Calu3 (cell line): Measurements from ENCODE around the gene APEH. TPM values are rescaled to one million over a fixed set of nuclear protein-coding genes. Genes with fewer than 3 reads are reported as not detected.

Experiments used
- BruUV-seq: library from RNA; stranded (reverse); fragments of 400-500 nt; replicated peaks from 2 replicates; lab custom pipeline; 2021; lab: Mats Ljungman, UMichigan
- CTCF ChIA-PET: fragments of 300-600 bp; sonication (Branson Sonifier 250); formaldehyde crosslinking; loops from one replicate; lab custom pipeline; 2022; ENCODE audit warnings: antibody characterized with exemption; lab: Charles Lee
- DNase-seq: peaks from one replicate; pipeline ENCODE4 v3.0.0; 2022
- H3K27ac Mint-ChIP-seq: one replicate; pipeline ENCODE4 v1.8.0; 2022; ENCODE audit warnings: mixed read lengths; ENCODE audit not compliant: unreplicated experiment
- H3K27me3 Mint-ChIP-seq: one replicate; pipeline ENCODE4 v1.8.0; 2022; ENCODE audit warnings: mixed read lengths; ENCODE audit not compliant: unreplicated experiment
- H3K36me3 Mint-ChIP-seq: one replicate; pipeline ENCODE4 v1.8.0; 2022; ENCODE audit warnings: mild to moderate bottlenecking, moderate library complexity, mixed read lengths; ENCODE audit not compliant: insufficient read depth, unreplicated experiment
- H3K4me1 Mint-ChIP-seq: one replicate; pipeline ENCODE4 v1.8.0; 2022; ENCODE audit warnings: mild to moderate bottlenecking, low read depth, mixed read lengths; ENCODE audit not compliant: unreplicated experiment
- H3K4me3 Mint-ChIP-seq: one replicate; pipeline ENCODE4 v1.8.0; 2022; ENCODE audit warnings: mild to moderate bottlenecking, low read depth, moderate library complexity, mixed read lengths; ENCODE audit not compliant: unreplicated experiment
- H3K9me3 Mint-ChIP-seq: one replicate; pipeline ENCODE4 v1.8.0; 2022; ENCODE audit warnings: low read depth, mixed read lengths; ENCODE audit not compliant: unreplicated experiment
- intact Hi-C: fragments of 100-400 bp; cut with micrococcal nuclease; formaldehyde crosslinking; loops from one replicate; pipeline ENCODE4 v1.10.0; 2022; ENCODE audit not compliant: unreplicated experiment
- total RNA-seq: library from RNA; stranded (reverse); gene quantifications from 2 replicates; pipeline ENCODE4 v1.2.3, GENCODE V29; 2022
- TF ChIP-seq, protein P1 (sequence below): fragments of 200-600 bp; IDR thresholded peaks from one replicate; pipeline ENCODE4 v1.8.0; 2022; ENCODE audit warnings: antibody characterized with exemption; ENCODE audit not compliant: unreplicated experiment

The APEH gene
- total RNA-seq, 1 experiment from 2014 or later = 187 TPM

- Mint-ChIP-seq H3K4me1 (no peaks in the 10 kb centered on the region), H3K9me3 (peaks cover 2% of the 10 kb centered on the region), H3K27me3 (peaks cover 43% of the 10 kb centered on the region), H3K27ac (no peak overlapping the region), H3K36me3 (no peaks in the 10 kb centered on the region), H3K4me3 (no peak overlapping the region)
- no peak for DNase-seq
- CTCF ChIA-PET = no interaction called here
- no TSS peak for BruUV-seq
- intact Hi-C loops = no loop called here
- TF ChIP-seq, protein P1, sequence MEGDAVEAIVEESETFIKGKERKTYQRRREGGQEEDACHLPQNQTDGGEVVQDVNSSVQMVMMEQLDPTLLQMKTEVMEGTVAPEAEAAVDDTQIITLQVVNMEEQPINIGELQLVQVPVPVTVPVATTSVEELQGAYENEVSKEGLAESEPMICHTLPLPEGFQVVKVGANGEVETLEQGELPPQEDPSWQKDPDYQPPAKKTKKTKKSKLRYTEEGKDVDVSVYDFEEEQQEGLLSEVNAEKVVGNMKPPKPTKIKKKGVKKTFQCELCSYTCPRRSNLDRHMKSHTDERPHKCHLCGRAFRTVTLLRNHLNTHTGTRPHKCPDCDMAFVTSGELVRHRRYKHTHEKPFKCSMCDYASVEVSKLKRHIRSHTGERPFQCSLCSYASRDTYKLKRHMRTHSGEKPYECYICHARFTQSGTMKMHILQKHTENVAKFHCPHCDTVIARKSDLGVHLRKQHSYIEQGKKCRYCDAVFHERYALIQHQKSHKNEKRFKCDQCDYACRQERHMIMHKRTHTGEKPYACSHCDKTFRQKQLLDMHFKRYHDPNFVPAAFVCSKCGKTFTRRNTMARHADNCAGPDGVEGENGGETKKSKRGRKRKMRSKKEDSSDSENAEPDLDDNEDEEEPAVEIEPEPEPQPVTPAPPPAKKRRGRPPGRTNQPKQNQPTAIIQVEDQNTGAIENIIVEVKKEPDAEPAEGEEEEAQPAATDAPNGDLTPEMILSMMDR = no peak
Observed at GRCh38 chr3:49630784-49631183, 43.4 kb upstream of the APEH start.

DNA sequence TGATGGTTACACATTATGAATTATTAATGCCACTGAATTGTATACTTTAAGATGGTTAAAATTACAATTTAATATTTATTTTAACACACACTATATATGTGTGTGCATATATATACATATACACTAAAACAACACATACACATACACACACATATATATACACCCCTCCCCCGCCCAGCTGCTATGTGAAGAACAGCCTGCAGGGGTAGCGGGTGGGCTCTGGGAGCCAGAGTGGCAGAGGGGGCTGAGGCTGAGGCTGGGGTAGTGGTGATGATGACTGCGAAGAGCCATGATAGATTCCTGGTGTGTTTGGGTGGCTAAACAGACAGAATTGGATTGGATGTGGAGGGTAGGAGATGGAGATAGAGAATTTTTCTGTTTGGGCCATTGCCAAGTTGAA lies 39.4 kb upstream of the APEH start:
- no peak for DNase-seq
- CTCF ChIA-PET = no interaction called here
- no TSS peak for BruUV-seq
- Mint-ChIP-seq H3K4me3 (no peak overlapping the region), H3K9me3 (peaks cover 2% of the 10 kb centered on the region), H3K27ac (no peak overlapping the region), H3K36me3 (peaks cover 4% of the 10 kb centered on the region), H3K27me3 (peaks cover 43% of the 10 kb centered on the region), H3K4me1 (no peaks in the 10 kb centered on the region)
- intact Hi-C loops = no loop called here
- TF ChIP-seq, protein P1 = no peak

- H3K9me3 Mint-ChIP-seq = no peaks in the 10 kb centered on the region
- no peak for DNase-seq
Observed at GRCh38 chr3:49636883-49637609, 37.1 kb upstream of the APEH start.

DNA sequence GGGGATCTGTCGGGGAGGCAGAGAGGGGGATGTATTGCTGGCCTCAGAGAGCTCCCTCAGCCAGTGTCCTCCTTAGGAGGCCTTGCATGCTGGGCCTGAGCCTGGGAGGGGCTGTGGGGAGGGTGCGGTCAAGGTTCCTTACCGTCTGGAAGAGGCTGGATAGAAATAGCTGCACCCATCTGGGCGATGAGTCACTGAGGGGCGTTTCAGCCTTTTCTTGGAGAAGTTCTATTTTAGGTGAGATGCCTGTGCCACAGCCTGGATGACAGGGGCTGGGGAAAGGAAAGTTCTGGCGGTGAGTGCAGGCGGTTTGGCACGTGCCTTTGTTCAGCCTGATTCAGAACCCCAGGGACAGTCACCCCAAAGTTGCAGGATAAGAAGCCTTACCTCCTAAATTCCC lies 35.7 kb upstream of the APEH start:
- TF ChIP-seq, protein P1 = no peak
- H3K9me3 Mint-ChIP-seq = no peaks in the 10 kb centered on the region
- no peaks in the 10 kb centered on the region for H3K4me1 Mint-ChIP-seq
- intact Hi-C loops = no loop called here
- H3K4me3 Mint-ChIP-seq = no peak overlapping the region
- DNase-seq = peak; percentile 54
- peaks cover 4% of the 10 kb centered on the region for H3K36me3 Mint-ChIP-seq
- BruUV-seq = no TSS peak
- CTCF ChIA-PET = no interaction called here
- peaks cover 23% of the 10 kb centered on the region for H3K27me3 Mint-ChIP-seq
- no peak overlapping the region for H3K27ac Mint-ChIP-seq

More at GRCh38 chr3:49636883-49637609, 37.1 kb upstream of the APEH start:
- Mint-ChIP-seq H3K27ac (no peak overlapping the region), H3K4me1 (no peaks in the 10 kb centered on the region), H3K4me3 (no peak overlapping the region), H3K36me3 (peaks cover 4% of the 10 kb centered on the region), H3K27me3 (peaks cover 27% of the 10 kb centered on the region)
- TF ChIP-seq, protein P1 = no peak
- CTCF ChIA-PET = no interaction called here
- no TSS peak for BruUV-seq
- intact Hi-C loops = no loop called here
